NCI-H2171 treated with DMSO at 0.1 percent for 48 hours (cell line): Measurements from ENCODE around the gene MFF.

Experiments
- DNase-seq: peaks from one replicate; lab custom pipeline; 2025; lab: John Stamatoyannopoulos, UW

The MFF gene

GRCh38 chr2:227406177-227407031, 81.4 kb downstream of the MFF start:
- DNase-seq, result peak; percentile 77
